Endothelial cell of umbilical vein (primary cell): ENCODE measurements around the gene MYO15A. TPM values are rescaled to one million over a fixed set of nuclear protein-coding genes. Genes with fewer than 3 reads are reported as not detected.

ENCODE experiments used
- BruUV-seq: library from RNA; stranded (reverse); fragments of 400-500 nt; replicated peaks from 2 replicates; lab custom pipeline; 2021; lab: Mats Ljungman, UMichigan
- CTCF ChIA-PET: fragments of 300-600, 350-600 bp; sonication (Branson Sonifier 250); formaldehyde crosslinking; loops from one replicate; lab custom pipeline; 2021; ENCODE audit warnings: antibody characterized with exemption, inconsistent platforms; lab: Charles Lee
- POLR2A ChIA-PET: fragments of 300-600, 350-600 bp; sonication (Branson Sonifier 250); formaldehyde crosslinking; loops from one replicate; lab custom pipeline; 2021; ENCODE audit warnings: antibody characterized with exemption, inconsistent platforms; lab: Charles Lee
- DNase-seq: peaks from one replicate; pipeline ENCODE4 v3.0.0-alpha.2; 2011; ENCODE audit warnings: low read depth, low spot score
- FAIRE-seq: peaks from 2 replicates; lab custom pipeline; 2011; peaks lifted over from hg19 to GRCh38; lab: Jason Lieb, UNC
- H2AFZ ChIP-seq: 2 replicates; pipeline ENCODE4 v1.6.0; 2012; ENCODE audit warnings: low read depth, low read length, control low read depth, inconsistent platforms
- H3K27ac ChIP-seq: 2 replicates; pipeline ENCODE4 v1.5.1; 2011; ENCODE audit warnings: low read depth, mild to moderate bottlenecking, control low read depth, low read length, moderate library complexity; ENCODE audit not compliant: insufficient read depth
- H3K27me3 ChIP-seq, 2 experiments: 2 replicates each; pipeline versions ENCODE4 v1.6.0 to v1.6.1; 2011; ENCODE audit warnings: low read length in 2 of 2, mixed read lengths in 1 of 2; ENCODE audit not compliant: control insufficient read depth in 2 of 2, insufficient read depth in 2 of 2
- H3K36me3 ChIP-seq, 2 experiments: 2 replicates in 1 of 2; 3 replicates in 1 of 2; pipeline ENCODE4 v1.5.1; 2011; ENCODE audit warnings: low read length in 2 of 2, mild to moderate bottlenecking in 1 of 2, moderate library complexity in 1 of 2; ENCODE audit not compliant: control insufficient read depth in 2 of 2, insufficient read depth in 2 of 2; ENCODE audit errors: extremely low read depth in 1 of 2
- H3K4me1 ChIP-seq: 3 replicates; pipeline ENCODE4 v1.5.1; 2011; ENCODE audit warnings: mild to moderate bottlenecking, low read length; ENCODE audit not compliant: control insufficient read depth, insufficient read depth; ENCODE audit errors: extremely low read depth
- H3K4me2 ChIP-seq: 2 replicates; pipeline ENCODE4 v1.6.1; 2011; ENCODE audit warnings: low read length, control low read depth, mixed read lengths; ENCODE audit not compliant: insufficient read depth
- H3K4me3 ChIP-seq, 3 experiments: fragments of 200-600 bp in 1 of 3; sonication (generic), shearing (Covaris generic) in 1 of 3; replicated peaks in 1 of 3; 2 replicates each; pipeline ENCODE4 v1.5.1; 2011 to 2016; ENCODE audit warnings: control low read depth in 3 of 3, low read length in 3 of 3, mild to moderate bottlenecking in 2 of 3, inconsistent platforms in 1 of 3, low read depth in 1 of 3, moderate library complexity in 1 of 3; ENCODE audit not compliant: insufficient read depth in 1 of 3
- H3K79me2 ChIP-seq: 2 replicates; pipeline ENCODE4 v1.6.0; 2012; ENCODE audit warnings: low read length, inconsistent platforms; ENCODE audit not compliant: control insufficient read depth, insufficient read depth
- H3K9ac ChIP-seq: replicated peaks from 2 replicates; pipeline ENCODE3; 2011; ENCODE audit warnings: low read length, control low read depth; ENCODE audit not compliant: insufficient read depth; ENCODE audit errors: extremely low read depth
- H3K9me1 ChIP-seq: replicated peaks from 3 replicates; pipeline ENCODE4 v1.6.0; 2011; ENCODE audit warnings: mild to moderate bottlenecking, low read length; ENCODE audit not compliant: control insufficient read depth, insufficient read depth; ENCODE audit errors: extremely low read depth
- H3K9me3 ChIP-seq: replicated peaks from 2 replicates; pipeline ENCODE4 v1.5.1; 2012; ENCODE audit warnings: low read length, inconsistent platforms; ENCODE audit not compliant: control insufficient read depth, insufficient read depth
- H4K20me1 ChIP-seq: replicated peaks from 2 replicates; pipeline ENCODE3; 2011; ENCODE audit warnings: mild to moderate bottlenecking, low read length; ENCODE audit not compliant: control insufficient read depth, insufficient read depth; ENCODE audit errors: extremely low read depth
- EZH2 ChIP-seq: IDR thresholded peaks from 2 replicates; pipeline ENCODE4 v1.6.1; 2012; ENCODE audit warnings: borderline replicate concordance, low read depth, mild to moderate bottlenecking, moderate library complexity, low read length, inconsistent platforms; ENCODE audit not compliant: severe bottlenecking
- FOS ChIP-seq: IDR thresholded peaks from 2 replicates; pipeline ENCODE4 v1.6.1; 2011; ENCODE audit warnings: mild to moderate bottlenecking, low read length, moderate library complexity, borderline replicate concordance; ENCODE audit not compliant: insufficient read depth
- GATA2 ChIP-seq: IDR thresholded peaks from 2 replicates; pipeline ENCODE4 v1.7.0; 2011; ENCODE audit warnings: low read depth, mild to moderate bottlenecking, moderate library complexity, mixed read lengths, low read length; ENCODE audit not compliant: insufficient read length, insufficient read depth
- JUN ChIP-seq: IDR thresholded peaks from 2 replicates; pipeline ENCODE4 v1.6.1; 2011; ENCODE audit warnings: borderline replicate concordance, low read depth; ENCODE audit not compliant: insufficient read length, insufficient read depth
- MYC ChIP-seq: IDR thresholded peaks from one replicate; pipeline ENCODE4 v1.6.1; 2011; ENCODE audit warnings: mild to moderate bottlenecking, low read depth, low read length
- POLR2A ChIP-seq: IDR thresholded peaks from 2 replicates; pipeline ENCODE4 v1.6.1; 2012; ENCODE audit warnings: low read depth, mild to moderate bottlenecking, control low read depth, low read length
- POLR2AphosphoS5 ChIP-seq: IDR thresholded peaks from 2 replicates; pipeline ENCODE4 v1.6.1; 2012; ENCODE audit warnings: low read depth, mild to moderate bottlenecking, control low read depth, low read length, moderate library complexity; ENCODE audit not compliant: insufficient read depth
- dilution Hi-C: fragments of 300-500 bp; cut with MboI; formaldehyde crosslinking; loops from one replicate; pipeline ENCODE4 v1.15.0; 2019; ENCODE audit warnings: low sequenced_read_pairs; ENCODE audit not compliant: extremely low pct_ligation_motif_present
- intact Hi-C: fragments of 100-400 bp; cut with micrococcal nuclease; formaldehyde crosslinking; loops from one replicate; pipeline ENCODE4 v1.10.0; 2022
- polyA plus RNA-seq, 4 experiments: library from polyadenylated mRNA; depleted of rRNA in 3 of 4; stranded (reverse) in 3 of 4; unstranded in 1 of 4; fragments of >200 nt; gene quantifications; 2 replicates each; pipeline versions ENCODE4 v1.2.1 to v1.2.3, GENCODE V29; 2011 to 2012; ENCODE audit warnings: missing spikeins in 1 of 4
- total RNA-seq: library from RNA; stranded (reverse); gene quantifications from 2 replicates; pipeline ENCODE4 v1.2.3, GENCODE V29; 2021
- TF ChIP-seq, protein P1 (sequence below), 2 donors: IDR thresholded peaks; 1 replicate in 1 of 2; 2 replicates in 1 of 2; pipeline ENCODE4 v1.5.1; 2011; ENCODE audit warnings: low read length in 2 of 2, mild to moderate bottlenecking in 2 of 2, moderate library complexity in 2 of 2, control low read depth in 1 of 2, inconsistent platforms in 1 of 2, low read depth in 1 of 2; ENCODE audit not compliant: insufficient read depth in 1 of 2; ENCODE audit errors: extremely low read depth in 1 of 2
- TF ChIP-seq, protein P2 (sequence below): IDR thresholded peaks from 2 replicates; pipeline ENCODE4 v1.6.1; 2011; ENCODE audit not compliant: insufficient read depth, insufficient read length

Gene MYO15A
- total and polyA plus RNA-seq, 2 donors (not counting 3 experiments of a cell fraction or from before 2014, with no cell fraction given) = 0.46 to 0.82 TPM

DNA sequence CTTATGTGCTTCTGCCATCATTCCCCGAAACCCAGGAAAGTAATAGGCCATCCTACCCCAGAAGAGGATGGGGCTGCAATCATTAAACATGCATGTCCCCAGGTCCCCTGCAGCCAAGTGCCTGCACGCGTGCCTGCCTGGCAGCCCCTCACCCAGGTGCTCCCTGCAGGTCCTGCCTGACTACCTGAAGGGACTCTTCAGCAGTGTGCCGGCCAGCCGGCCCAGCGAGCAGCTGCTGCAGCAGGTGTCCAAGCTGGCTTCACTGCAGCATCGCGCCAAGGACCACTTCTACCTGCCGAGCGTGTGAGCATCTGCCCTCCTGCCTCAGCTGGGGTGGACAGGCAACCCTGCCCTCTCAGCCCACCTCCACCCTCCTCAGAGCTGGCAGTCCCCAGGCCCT lies 58.9 kb downstream of the MYO15A start:
- DNase-seq (no peak), FAIRE-seq (no peak)
- Histone ChIP-seq H3K9ac (no peak overlapping the region), H3K9me1 (no peaks in the 10 kb centered on the region), H3K27me3 (no peaks in the 10 kb centered on the region), H3K27ac (no peak overlapping the region), H3K36me3 (no peaks in the 10 kb centered on the region), H3K79me2 (no peaks in the 10 kb centered on the region), H3K9me3 (no peaks in the 10 kb centered on the region), H4K20me1 (no peaks in the 10 kb centered on the region), H3K4me1 (no peaks in the 10 kb centered on the region), H3K4me2 (no peak overlapping the region), H3K4me3 (no peak overlapping the region), H2AFZ (no peak overlapping the region)
- dilution Hi-C loops (no loop called here), intact Hi-C loops (no loop called here)
- POLR2A ChIA-PET = no interaction called here
- CTCF ChIA-PET = interaction anchor here (0.9 kb wide), 1 partner anchor 20 kb away, joined by 3 read pairs; no protein-coding TSS in a partner anchor
- no TSS peak for BruUV-seq
- TF ChIP-seq, protein P1, sequence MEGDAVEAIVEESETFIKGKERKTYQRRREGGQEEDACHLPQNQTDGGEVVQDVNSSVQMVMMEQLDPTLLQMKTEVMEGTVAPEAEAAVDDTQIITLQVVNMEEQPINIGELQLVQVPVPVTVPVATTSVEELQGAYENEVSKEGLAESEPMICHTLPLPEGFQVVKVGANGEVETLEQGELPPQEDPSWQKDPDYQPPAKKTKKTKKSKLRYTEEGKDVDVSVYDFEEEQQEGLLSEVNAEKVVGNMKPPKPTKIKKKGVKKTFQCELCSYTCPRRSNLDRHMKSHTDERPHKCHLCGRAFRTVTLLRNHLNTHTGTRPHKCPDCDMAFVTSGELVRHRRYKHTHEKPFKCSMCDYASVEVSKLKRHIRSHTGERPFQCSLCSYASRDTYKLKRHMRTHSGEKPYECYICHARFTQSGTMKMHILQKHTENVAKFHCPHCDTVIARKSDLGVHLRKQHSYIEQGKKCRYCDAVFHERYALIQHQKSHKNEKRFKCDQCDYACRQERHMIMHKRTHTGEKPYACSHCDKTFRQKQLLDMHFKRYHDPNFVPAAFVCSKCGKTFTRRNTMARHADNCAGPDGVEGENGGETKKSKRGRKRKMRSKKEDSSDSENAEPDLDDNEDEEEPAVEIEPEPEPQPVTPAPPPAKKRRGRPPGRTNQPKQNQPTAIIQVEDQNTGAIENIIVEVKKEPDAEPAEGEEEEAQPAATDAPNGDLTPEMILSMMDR (IDR thresholded peaks at IDR 0.05; ENCODE audit: extremely low read depth in 1 of 2, insufficient read depth in 1 of 2, low read depth in 1 of 2, low read length in 2 of 2) = no peak
- no peak for TF ChIP-seq EZH2
- TF ChIP-seq JUN = no peak
- no peak for TF ChIP-seq POLR2A
- TF ChIP-seq, protein P2, sequence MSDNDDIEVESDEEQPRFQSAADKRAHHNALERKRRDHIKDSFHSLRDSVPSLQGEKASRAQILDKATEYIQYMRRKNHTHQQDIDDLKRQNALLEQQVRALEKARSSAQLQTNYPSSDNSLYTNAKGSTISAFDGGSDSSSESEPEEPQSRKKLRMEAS = no peak
- no peak for TF ChIP-seq GATA2
- no peak for TF ChIP-seq POLR2AphosphoS5
- TF ChIP-seq FOS = no peak
- TF ChIP-seq MYC = no peak
